ENCODE data around the gene KSR1. TPM values are rescaled to one million over a fixed set of nuclear protein-coding genes. Genes with fewer than 3 reads are reported as not detected.

KSR1 gene
- total and polyA plus RNA-seq, 10 of the 15 experiments (the other 5 are each of a cell fraction or from before 2014, with no cell fraction given) = 0.97 to 66.6 (median 22.9) TPM

DNA sequence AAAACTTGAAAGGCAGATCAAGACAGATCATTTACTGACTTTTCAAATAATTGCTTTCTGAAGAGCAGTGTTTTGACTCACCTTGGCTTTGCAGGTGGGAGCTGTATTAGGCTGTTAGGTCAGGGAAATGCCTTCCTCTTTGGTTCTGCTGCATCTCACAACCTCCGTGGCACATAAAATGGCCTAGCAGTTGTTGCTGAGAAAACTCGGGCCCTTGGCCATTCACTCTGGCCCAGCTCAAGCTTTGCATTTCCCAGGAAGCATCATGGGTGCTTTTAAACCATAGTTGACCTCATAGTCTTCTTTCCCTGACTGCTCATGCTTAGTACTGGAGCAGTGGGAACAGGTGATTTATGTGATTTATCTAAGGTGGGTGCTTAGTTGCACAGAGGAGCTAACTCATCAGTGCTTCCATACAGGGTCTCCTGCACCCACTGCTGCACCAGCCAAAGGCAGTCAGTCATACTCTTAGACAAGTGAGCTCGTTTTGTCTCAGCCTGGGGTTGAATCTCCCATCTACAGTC, 83.6 kb downstream of the KSR1 start:
- BruUV-seq (replicated peaks) = no TSS peak
- in situ Hi-C loops (cut with MboI) (loop anchor here (5.0 to 10.0 kb wide), 5 partner anchors 33 to 505 kb away; partner anchors contain the start of gene NLK), intact Hi-C loops (cut with micrococcal nuclease; ENCODE audit: unreplicated experiment) (loop anchor here (10.0 kb wide), 2 partner anchors 155 to 185 kb away; no protein-coding TSS in a partner anchor)
- POLR2A ChIA-PET = no interaction called here
- 56% methylated on average over 3 of the region's 3 CpGs for WGBS (ENCODE audit: insufficient coverage, insufficient replicate concordance, low lambda C conversion rate, missing lambda C conversion rate)
- Histone ChIP-seq H3K4me2 (ENCODE audit: control insufficient read depth, insufficient read depth) (no peak overlapping the region), H3K27ac (ENCODE audit: control insufficient read depth, insufficient read depth) (no peak overlapping the region), H3K4me1 (ENCODE audit: control insufficient read depth, insufficient read depth, low read length) (peaks cover 44% of the 10 kb centered on the region), H3K36me3 (ENCODE audit: control insufficient read depth in 2 of 2, insufficient read depth in 2 of 2, low read length in 1 of 2) (peaks cover 0 to 2% of the 10 kb centered on the region in 2 experiments; a peak in 2 of 4 replicates), H4K20me1 (ENCODE audit: control insufficient read depth, insufficient read depth) (peaks cover 25% of the 10 kb centered on the region), H3K27me3 (replicated peaks in 1 of 2; ENCODE audit: control insufficient read depth in 2 of 2, insufficient read depth in 2 of 2, low read length in 1 of 2) (no peaks in the 10 kb centered on the region), H2AFZ (ENCODE audit: control insufficient read depth, low read depth, low read length) (no peak overlapping the region), H3K9ac (ENCODE audit: control insufficient read depth, insufficient read depth, low read length) (no peak overlapping the region), H3K9me3 (replicated peaks; ENCODE audit: control insufficient read depth, insufficient read depth, low read length) (no peaks in the 10 kb centered on the region), H3K79me2 (ENCODE audit: control insufficient read depth, insufficient read depth, low read length) (peaks cover 24% of the 10 kb centered on the region), H3K4me3 (no peak overlapping the region)
- DNase-seq (ENCODE audit: low read depth, low spot score) = no peak
- no peak for TF ChIP-seq TCF3 (IDR thresholded peaks at IDR 0.05; ENCODE audit: borderline replicate concordance, insufficient read depth, low read depth, low read length)
- TF ChIP-seq CBX5 (IDR thresholded peaks at IDR 0.05; ENCODE audit: low read depth) = no peak
- no peak for TF ChIP-seq BRCA1 (IDR thresholded peaks at IDR 0.05; ENCODE audit: low read depth, low read length)
- TF ChIP-seq ZSCAN29 (IDR thresholded peaks at IDR 0.05) = no peak
- no peak for TF ChIP-seq FOXM1 (IDR thresholded peaks at IDR 0.05; ENCODE audit: low read depth, low read length)
- TF ChIP-seq, protein P1, sequence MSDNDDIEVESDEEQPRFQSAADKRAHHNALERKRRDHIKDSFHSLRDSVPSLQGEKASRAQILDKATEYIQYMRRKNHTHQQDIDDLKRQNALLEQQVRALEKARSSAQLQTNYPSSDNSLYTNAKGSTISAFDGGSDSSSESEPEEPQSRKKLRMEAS (IDR thresholded peaks at IDR 0.05; ENCODE audit: low read depth, low read length) = no peak
- TF ChIP-seq PAX8 (IDR thresholded peaks at IDR 0.05) = no peak
- TF ChIP-seq GABPA (IDR thresholded peaks at IDR 0.05; ENCODE audit: low read depth) = no peak
- TF ChIP-seq CBX3 (IDR thresholded peaks at IDR 0.05; ENCODE audit: borderline replicate concordance, low read depth) = no peak
- no peak for TF ChIP-seq RB1 (IDR thresholded peaks at IDR 0.05; ENCODE audit: borderline replicate concordance)
- no peak for TF ChIP-seq SMC3 (IDR thresholded peaks at IDR 0.05; ENCODE audit: borderline replicate concordance, low read length)
- TF ChIP-seq NFXL1 (IDR thresholded peaks at IDR 0.05; ENCODE audit: borderline replicate concordance) = no peak
- no peak for TF ChIP-seq RUNX3 (IDR thresholded peaks at IDR 0.05; ENCODE audit: low read length)
- no peak for TF ChIP-seq RCOR1 (conservative IDR thresholded peaks at IDR 0.05; ENCODE audit: low read depth, low read length)
- TF ChIP-seq PAX5 (IDR thresholded peaks at IDR 0.05; ENCODE audit: borderline replicate concordance, low read depth, low read length) = no peak
- TF ChIP-seq, protein P2, sequence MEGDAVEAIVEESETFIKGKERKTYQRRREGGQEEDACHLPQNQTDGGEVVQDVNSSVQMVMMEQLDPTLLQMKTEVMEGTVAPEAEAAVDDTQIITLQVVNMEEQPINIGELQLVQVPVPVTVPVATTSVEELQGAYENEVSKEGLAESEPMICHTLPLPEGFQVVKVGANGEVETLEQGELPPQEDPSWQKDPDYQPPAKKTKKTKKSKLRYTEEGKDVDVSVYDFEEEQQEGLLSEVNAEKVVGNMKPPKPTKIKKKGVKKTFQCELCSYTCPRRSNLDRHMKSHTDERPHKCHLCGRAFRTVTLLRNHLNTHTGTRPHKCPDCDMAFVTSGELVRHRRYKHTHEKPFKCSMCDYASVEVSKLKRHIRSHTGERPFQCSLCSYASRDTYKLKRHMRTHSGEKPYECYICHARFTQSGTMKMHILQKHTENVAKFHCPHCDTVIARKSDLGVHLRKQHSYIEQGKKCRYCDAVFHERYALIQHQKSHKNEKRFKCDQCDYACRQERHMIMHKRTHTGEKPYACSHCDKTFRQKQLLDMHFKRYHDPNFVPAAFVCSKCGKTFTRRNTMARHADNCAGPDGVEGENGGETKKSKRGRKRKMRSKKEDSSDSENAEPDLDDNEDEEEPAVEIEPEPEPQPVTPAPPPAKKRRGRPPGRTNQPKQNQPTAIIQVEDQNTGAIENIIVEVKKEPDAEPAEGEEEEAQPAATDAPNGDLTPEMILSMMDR (IDR thresholded peaks at IDR 0.05 in 2 of 3, conservative IDR thresholded peaks at IDR 0.05 in 1 of 3; ENCODE audit: control insufficient read depth in 2 of 3, extremely low read depth in 1 of 3, insufficient read depth in 1 of 3, low read depth in 3 of 3, low read length in 3 of 3) = no peak
- FAIRE-seq = no peak
- CTCF ChIA-PET = interaction anchor here (0.8 to 8.5 kb wide), 5 partner anchors 8 to 81 kb away, joined by 3 to 60 read pairs (median 3); no protein-coding TSS in a partner anchor
- RAD21 ChIA-PET (ENCODE audit: unreplicated experiment) = interaction anchor here (0.8 to 1.9 kb wide), 4 partner anchors 8 to 132 kb away, joined by 3 to 9 read pairs (median 5); no protein-coding TSS in a partner anchor
- ATAC-seq = no peak
- SMC1A ChIA-PET (ENCODE audit: uncharacterized antibody, unreplicated experiment) = interaction anchor here (0.7 to 8.5 kb wide), 9 partner anchors 9 to 84 kb away, joined by 3 to 77 read pairs (median 3); partner anchors contain the start of gene KSR1

Data from GM12878 (cell line).